H9 (cell line): Measurements from ENCODE around the gene TMEM267. TPM values are rescaled to one million over a fixed set of nuclear protein-coding genes. Genes with fewer than 3 reads are reported as not detected.

Experiments
- DNase-seq: peaks from one replicate; pipeline ENCODE4 v3.0.0-alpha.2; 2017
- H2AFZ ChIP-seq: one replicate; pipeline ENCODE4 v1.6.1; 2013; ENCODE audit warnings: mild to moderate bottlenecking, low read length, control low read depth, moderate library complexity
- H2AK5ac ChIP-seq: 2 replicates; pipeline ENCODE4 v1.6.1; 2013; ENCODE audit warnings: low read length, control low read depth, mixed read lengths; ENCODE audit not compliant: insufficient read length
- H2BK120ac ChIP-seq: one replicate; pipeline ENCODE4 v1.6.1; 2013; ENCODE audit warnings: low read depth, mild to moderate bottlenecking, low read length, control low read depth, inconsistent platforms; ENCODE audit not compliant: poor library complexity, severe bottlenecking
- H2BK12ac ChIP-seq: 2 replicates; pipeline ENCODE4 v1.6.1; 2013; ENCODE audit warnings: low read length, control low read depth, mixed read lengths, low read depth; ENCODE audit not compliant: insufficient read length
- H2BK15ac ChIP-seq: 2 replicates; pipeline ENCODE4 v1.6.1; 2013; ENCODE audit warnings: low read depth, low read length, control low read depth
- H2BK20ac ChIP-seq: one replicate; pipeline ENCODE4 v1.6.1; 2013; ENCODE audit warnings: low read depth, mild to moderate bottlenecking, low read length, control low read depth, inconsistent platforms; ENCODE audit not compliant: poor library complexity, severe bottlenecking
- H2BK5ac ChIP-seq: 2 replicates; pipeline ENCODE4 v1.6.1; 2013; ENCODE audit warnings: low read length, control low read depth, mixed read lengths; ENCODE audit not compliant: insufficient read length
- H3K14ac ChIP-seq: 2 replicates; pipeline ENCODE4 v1.6.1; 2013; ENCODE audit warnings: low read length, control low read depth; ENCODE audit not compliant: insufficient read depth
- H3K18ac ChIP-seq: 2 replicates; pipeline ENCODE4 v1.6.1; 2013; ENCODE audit warnings: low read depth, mild to moderate bottlenecking, mixed read lengths, low read length, control low read depth; ENCODE audit not compliant: insufficient read length
- H3K23ac ChIP-seq: 2 replicates; pipeline ENCODE4 v1.6.1; 2013; ENCODE audit warnings: low read length, control low read depth, mixed read lengths, low read depth; ENCODE audit not compliant: insufficient read length
- H3K23me2 ChIP-seq: 2 replicates; pipeline ENCODE4 v1.6.1; 2013; ENCODE audit warnings: low read depth, mild to moderate bottlenecking, mixed read lengths, low read length, control low read depth; ENCODE audit not compliant: insufficient read length, poor library complexity, severe bottlenecking
- H3K27ac ChIP-seq: 2 replicates; pipeline ENCODE4 v1.5.1; 2013; ENCODE audit warnings: low read length, control low read depth, mixed read lengths, low read depth; ENCODE audit not compliant: insufficient read length
- H3K27me3 ChIP-seq: 2 replicates; pipeline ENCODE4 v1.6.1; 2013; ENCODE audit warnings: low read length, control low read depth, inconsistent platforms; ENCODE audit not compliant: insufficient read depth
- H3K4ac ChIP-seq: 2 replicates; pipeline ENCODE4 v1.6.1; 2013; ENCODE audit warnings: low read depth, mild to moderate bottlenecking, control low read depth, inconsistent platforms, low read length, moderate library complexity
- H3K4me1 ChIP-seq: 2 replicates; pipeline ENCODE4 v1.6.1; 2013; ENCODE audit warnings: low read length, control low read depth, inconsistent platforms; ENCODE audit not compliant: insufficient read depth
- H3K4me2 ChIP-seq: 2 replicates; pipeline ENCODE4 v1.6.1; 2013; ENCODE audit warnings: low read length, control low read depth, mixed read lengths; ENCODE audit not compliant: insufficient read length, insufficient read depth
- H3K56ac ChIP-seq: 2 replicates; pipeline ENCODE4 v1.6.1; 2013; ENCODE audit warnings: low read depth, mild to moderate bottlenecking, mixed read lengths, low read length, control low read depth; ENCODE audit not compliant: insufficient read length
- H3K79me1 ChIP-seq: 2 replicates; pipeline ENCODE4 v1.6.1; 2013; ENCODE audit warnings: low read depth, mild to moderate bottlenecking, moderate library complexity, low read length, control low read depth, inconsistent platforms; ENCODE audit not compliant: insufficient read depth, poor library complexity, severe bottlenecking
- H3K79me2 ChIP-seq: 2 replicates; pipeline ENCODE4 v1.6.1; 2013; ENCODE audit warnings: low read length, control low read depth, inconsistent platforms; ENCODE audit not compliant: insufficient read depth
- H3K9ac ChIP-seq: 2 replicates; pipeline ENCODE4 v1.6.1; 2013; ENCODE audit warnings: low read length, control low read depth, mixed read lengths; ENCODE audit not compliant: insufficient read length; ENCODE audit errors: extremely low read depth
- H3K9me3 ChIP-seq: one replicate; pipeline ENCODE4 v1.6.1; 2013; ENCODE audit warnings: low read depth, low read length, inconsistent platforms; ENCODE audit not compliant: control insufficient read depth
- H3T11ph ChIP-seq: one replicate; pipeline ENCODE4 v1.6.1; 2013; ENCODE audit warnings: mild to moderate bottlenecking, low read length, control low read depth, inconsistent platforms
- H4K20me1 ChIP-seq: one replicate; pipeline ENCODE4 v1.6.1; 2013; ENCODE audit not compliant: control insufficient read depth, insufficient read length, insufficient read depth
- H4K5ac ChIP-seq: 2 replicates; pipeline ENCODE4 v1.6.1; 2013; ENCODE audit warnings: low read depth, mild to moderate bottlenecking, mixed read lengths, low read length, control low read depth; ENCODE audit not compliant: insufficient read length
- H4K8ac ChIP-seq: replicated peaks from 2 replicates; pipeline ENCODE4 v1.6.1; 2013; ENCODE audit warnings: low read length, control low read depth, mixed read lengths, low read depth; ENCODE audit not compliant: insufficient read length
- H4K91ac ChIP-seq: 2 replicates; pipeline ENCODE4 v1.6.1; 2013; ENCODE audit warnings: low read depth, mild to moderate bottlenecking, moderate library complexity, mixed read lengths, low read length, control low read depth; ENCODE audit not compliant: insufficient read length
- H3K27ac Mint-ChIP-seq, 3 experiments: 2 replicates in 2 of 3; 3 replicates in 1 of 3; pipeline ENCODE4 v1.8.0; 2020 to 2021; ENCODE audit warnings: mixed read lengths in 3 of 3, mild to moderate bottlenecking in 1 of 3, moderate library complexity in 1 of 3
- H3K27me3 Mint-ChIP-seq: 2 replicates; pipeline ENCODE4 v1.8.0; 2021; ENCODE audit warnings: low read depth, mild to moderate bottlenecking, moderate library complexity, mixed read lengths
- H3K36me3 Mint-ChIP-seq, 3 experiments: 2 replicates in 2 of 3; 3 replicates in 1 of 3; pipeline ENCODE4 v1.8.0; 2020 to 2021; ENCODE audit warnings: low read depth in 3 of 3, mixed read lengths in 3 of 3; ENCODE audit not compliant: insufficient read depth in 1 of 3
- H3K4me1 Mint-ChIP-seq, 2 experiments: 2 replicates each; pipeline ENCODE4 v1.8.0; 2020; ENCODE audit warnings: mixed read lengths in 2 of 2
- H3K4me3 Mint-ChIP-seq, 2 experiments: 2 replicates in 1 of 2; 3 replicates in 1 of 2; pipeline ENCODE4 v1.8.0; 2020 to 2021; ENCODE audit warnings: mild to moderate bottlenecking in 2 of 2, mixed read lengths in 2 of 2, moderate library complexity in 1 of 2
- H3K9me3 Mint-ChIP-seq, 2 experiments: 2 replicates in 1 of 2; 3 replicates in 1 of 2; pipeline ENCODE4 v1.8.0; 2020; ENCODE audit warnings: mild to moderate bottlenecking in 2 of 2, mixed read lengths in 2 of 2, moderate library complexity in 1 of 2
- WGBS: extraction: QIAGEN DNeasy Blood & Tissue Kit; methylation state at CpG from one replicate; pipeline ENCODE4 v1.1.7; 2013; ENCODE audit warnings: missing lambda C conversion rate, low lambda C conversion rate, mixed read lengths; ENCODE audit not compliant: insufficient read length; ENCODE audit errors: extremely low coverage; 5-methylcytosine and 5-hydroxymethylcytosine counted together
- total RNA-seq: library from RNA; stranded (reverse); gene quantifications from 2 replicates; pipeline ENCODE4 v1.2.1, GENCODE V29; 2021
- TF ChIP-seq, protein P1 (sequence below): fragments of 200-600 bp; sonication (generic); conservative IDR thresholded peaks from 3 replicates; pipeline ENCODE4 v1.8.0; 2021; ENCODE audit warnings: antibody characterized with exemption, mild to moderate bottlenecking

Gene TMEM267
- total RNA-seq, 1 experiment from 2014 or later, result 5.1 TPM

DNA sequence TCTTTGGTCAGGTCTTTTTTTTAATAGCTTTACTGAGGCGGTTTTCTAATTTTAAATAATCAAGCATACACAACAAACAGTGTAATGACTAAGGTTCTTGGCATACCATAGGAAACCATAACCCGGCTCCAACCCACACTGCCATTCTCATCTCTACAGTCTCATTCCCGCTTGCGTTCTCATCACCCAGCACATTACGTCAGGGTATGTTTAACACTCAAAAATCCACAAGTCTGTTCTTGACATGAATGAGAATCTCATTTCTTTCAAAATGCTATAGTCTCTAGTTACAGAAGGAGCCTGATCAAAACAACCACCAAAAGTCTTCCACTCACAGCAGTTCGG, 30.8 kb upstream of the TMEM267 start:
- no peak overlapping the region for H3T11ph ChIP-seq
- H3K79me1 ChIP-seq, result no peaks in the 10 kb centered on the region
- Mint-ChIP-seq H3K36me3 (peaks cover 24 to 26% (median 25%) of the 10 kb centered on the region in 3 experiments), H3K4me1 (peaks cover 15 to 16% of the 10 kb centered on the region in 2 experiments), H3K27ac (peak overlapping the region; percentile 97 to 98 (median 98)), H3K27me3 (peaks cover 4% of the 10 kb centered on the region; the same call in 1 of the 2 replicates), H3K9me3 (peaks cover 17 to 20% of the 10 kb centered on the region in 2 experiments), H3K4me3 (peak overlapping the region; percentile 93 to 94)
- no peak overlapping the region for H4K91ac ChIP-seq
- no peak overlapping the region for H2BK12ac ChIP-seq
- H3K9ac ChIP-seq, result peak overlapping the region; percentile 90
- peak overlapping the region; percentile 85; the same call in 1 of the 2 replicates for H3K14ac ChIP-seq
- no peaks in the 10 kb centered on the region for H3K27me3 ChIP-seq
- H2BK20ac ChIP-seq, result no peak overlapping the region
- H3K18ac ChIP-seq, result peak overlapping the region; percentile 85
- peaks cover 6% of the 10 kb centered on the region for H3K23me2 ChIP-seq
- no peaks in the 10 kb centered on the region for H3K9me3 ChIP-seq
- H3K4me1 ChIP-seq, result no peaks in the 10 kb centered on the region; the same call in 1 of the 2 replicates
- peak overlapping the region; percentile 9 for H2BK5ac ChIP-seq
- peak overlapping the region; percentile 3 for H3K56ac ChIP-seq
- no CpG with 5 or more reads among the region's 6 CpGs for WGBS
- H3K79me2 ChIP-seq, result no peaks in the 10 kb centered on the region; the same call in 1 of the 2 replicates
- peak overlapping the region; percentile 9 for H2AFZ ChIP-seq
- H4K8ac ChIP-seq, result no peak overlapping the region
- DNase-seq, result no peak
- TF ChIP-seq, protein P1, sequence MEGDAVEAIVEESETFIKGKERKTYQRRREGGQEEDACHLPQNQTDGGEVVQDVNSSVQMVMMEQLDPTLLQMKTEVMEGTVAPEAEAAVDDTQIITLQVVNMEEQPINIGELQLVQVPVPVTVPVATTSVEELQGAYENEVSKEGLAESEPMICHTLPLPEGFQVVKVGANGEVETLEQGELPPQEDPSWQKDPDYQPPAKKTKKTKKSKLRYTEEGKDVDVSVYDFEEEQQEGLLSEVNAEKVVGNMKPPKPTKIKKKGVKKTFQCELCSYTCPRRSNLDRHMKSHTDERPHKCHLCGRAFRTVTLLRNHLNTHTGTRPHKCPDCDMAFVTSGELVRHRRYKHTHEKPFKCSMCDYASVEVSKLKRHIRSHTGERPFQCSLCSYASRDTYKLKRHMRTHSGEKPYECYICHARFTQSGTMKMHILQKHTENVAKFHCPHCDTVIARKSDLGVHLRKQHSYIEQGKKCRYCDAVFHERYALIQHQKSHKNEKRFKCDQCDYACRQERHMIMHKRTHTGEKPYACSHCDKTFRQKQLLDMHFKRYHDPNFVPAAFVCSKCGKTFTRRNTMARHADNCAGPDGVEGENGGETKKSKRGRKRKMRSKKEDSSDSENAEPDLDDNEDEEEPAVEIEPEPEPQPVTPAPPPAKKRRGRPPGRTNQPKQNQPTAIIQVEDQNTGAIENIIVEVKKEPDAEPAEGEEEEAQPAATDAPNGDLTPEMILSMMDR, result no peak
- no peak overlapping the region for H4K5ac ChIP-seq
- no peak overlapping the region; the same call in 1 of the 2 replicates for H3K4ac ChIP-seq
- no peak overlapping the region for H2BK15ac ChIP-seq
- H3K4me2 ChIP-seq, result peak overlapping the region; percentile 61
- H3K23ac ChIP-seq, result no peak overlapping the region
- H2AK5ac ChIP-seq, result no peak overlapping the region
- H4K20me1 ChIP-seq, result no peaks in the 10 kb centered on the region
- H3K27ac ChIP-seq, result peak overlapping the region; percentile 85
- H2BK120ac ChIP-seq, result no peak overlapping the region
